Neural cell (in vitro differentiated cells): ENCODE data around the gene PDHA1. TPM values are rescaled to one million over a fixed set of nuclear protein-coding genes. Genes with fewer than 3 reads are reported as not detected.

Experiments
- H2AFZ ChIP-seq: fragments of 200-600, 300-800 bp; sonication (generic), shearing (Covaris generic); 2 replicates; pipeline ENCODE4 v1.6.0; 2014; ENCODE audit warnings: low read depth, mild to moderate bottlenecking, antibody characterized with exemption, low read length, moderate library complexity
- H3F3A ChIP-seq: fragments of 200-600 bp; shearing (Covaris generic); 2 replicates; pipeline ENCODE4 v1.6.1; 2016; ENCODE audit warnings: mild to moderate bottlenecking, moderate library complexity, mixed read lengths, antibody characterized with exemption, low read length; ENCODE audit not compliant: insufficient read depth, poor library complexity, severe bottlenecking
- H3K27ac ChIP-seq: fragments of 200-600, 300-800 bp; sonication (generic), shearing (Covaris generic); 2 replicates; pipeline ENCODE4 v1.5.1; 2014; ENCODE audit warnings: mild to moderate bottlenecking, low read length, moderate library complexity
- H3K27me3 ChIP-seq: fragments of 300-800, 200-600 bp; sonication (generic), shearing (Covaris generic); 2 replicates; pipeline ENCODE4 v1.6.0; 2014; ENCODE audit warnings: mild to moderate bottlenecking, low read depth, low read length, moderate library complexity; ENCODE audit not compliant: insufficient read depth
- H3K36me3 ChIP-seq: fragments of 300-800, 200-600 bp; sonication (generic), shearing (Covaris generic); 2 replicates; pipeline ENCODE4 v1.5.1; 2014; ENCODE audit warnings: mild to moderate bottlenecking, antibody characterized with exemption, low read length, moderate library complexity; ENCODE audit not compliant: insufficient read depth
- H3K4me2 ChIP-seq: fragments of 300-800, 200-600 bp; sonication (generic), shearing (Covaris generic); 2 replicates; pipeline ENCODE4 v1.6.0; 2014; ENCODE audit warnings: mild to moderate bottlenecking, low read length
- H3K4me3 ChIP-seq: fragments of 300-800, 200-600 bp; sonication (generic), shearing (Covaris generic); 2 replicates; pipeline ENCODE4 v1.5.1; 2014; ENCODE audit warnings: mild to moderate bottlenecking, low read length, moderate library complexity
- H3K79me2 ChIP-seq: fragments of 200-600 bp; shearing (Covaris generic); replicated peaks from 2 replicates; pipeline ENCODE4 v1.6.0; 2014; ENCODE audit warnings: mild to moderate bottlenecking, low read length, moderate library complexity; ENCODE audit not compliant: insufficient read depth
- H3K9ac ChIP-seq: fragments of 300-800, 200-600 bp; sonication (generic), shearing (Covaris generic); 2 replicates; pipeline ENCODE4 v1.6.1; 2016; ENCODE audit warnings: mild to moderate bottlenecking, low read length, mixed read lengths
- H3K9me2 ChIP-seq: fragments of 200-600 bp; shearing (Covaris generic); 2 replicates; pipeline ENCODE4 v1.6.1; 2016; ENCODE audit warnings: mild to moderate bottlenecking, low read length, mixed read lengths; ENCODE audit not compliant: insufficient read depth
- H3K9me3 ChIP-seq: fragments of 200-600, 300-800 bp; sonication (generic), shearing (Covaris generic); 2 replicates; pipeline ENCODE4 v1.6.1; 2016; ENCODE audit warnings: mild to moderate bottlenecking, mixed run types, low read length, moderate library complexity, mixed read lengths
- H4K20me1 ChIP-seq: fragments of 200-600 bp; shearing (Covaris generic); 2 replicates; pipeline ENCODE4 v1.6.1; 2016; ENCODE audit warnings: mild to moderate bottlenecking, mixed run types; ENCODE audit not compliant: insufficient read depth
- CTCF ChIP-seq: fragments of 450-650 bp; IDR thresholded peaks from 2 replicates; pipeline ENCODE4 v1.5.1; 2014; ENCODE audit warnings: antibody characterized with exemption, mild to moderate bottlenecking, moderate library complexity; ENCODE audit not compliant: poor library complexity, severe bottlenecking
- EP300 ChIP-seq: fragments of 450-650 bp; conservative IDR thresholded peaks from 2 replicates; pipeline ENCODE4 v1.6.1; 2014; ENCODE audit warnings: antibody characterized with exemption, mild to moderate bottlenecking, moderate library complexity; ENCODE audit not compliant: poor library complexity, severe bottlenecking
- EZH2 ChIP-seq: fragments of 200-600, 300-800 bp; shearing (Covaris generic), sonication (generic); IDR thresholded peaks from 2 replicates; pipeline ENCODE4 v1.6.1; 2014; ENCODE audit warnings: antibody characterized with exemption, low read length, borderline replicate concordance, mild to moderate bottlenecking; ENCODE audit not compliant: insufficient read depth, poor library complexity, severe bottlenecking
- MXI1 ChIP-seq: fragments of 450-650 bp; conservative IDR thresholded peaks from 2 replicates; pipeline ENCODE4 v1.6.1; 2014; ENCODE audit warnings: antibody characterized with exemption, mild to moderate bottlenecking; ENCODE audit not compliant: poor library complexity, severe bottlenecking
- POLR2AphosphoS5 ChIP-seq: IDR thresholded peaks from 2 replicates; pipeline ENCODE4 v1.6.1; 2012
- RAD21 ChIP-seq: fragments of 450-650 bp; conservative IDR thresholded peaks from 2 replicates; pipeline ENCODE4 v1.6.1; 2014; ENCODE audit warnings: antibody characterized with exemption, mild to moderate bottlenecking, moderate library complexity
- REST ChIP-seq: IDR thresholded peaks from 2 replicates; pipeline ENCODE4 v1.6.1; 2012; ENCODE audit warnings: borderline replicate concordance
- SMC3 ChIP-seq: fragments of 450-650 bp; conservative IDR thresholded peaks from 2 replicates; pipeline ENCODE4 v1.6.1; 2014; ENCODE audit warnings: antibody characterized with exemption, mild to moderate bottlenecking, moderate library complexity; ENCODE audit not compliant: poor library complexity
- TAF1 ChIP-seq: IDR thresholded peaks from 2 replicates; pipeline ENCODE4 v1.6.1; 2012; ENCODE audit warnings: low read depth
- polyA plus RNA-seq: library from polyadenylated mRNA; depleted of rRNA; stranded (reverse); fragments of >200 nt; gene quantifications from 2 replicates; pipeline ENCODE4 v1.2.3, GENCODE V29; 2014

The PDHA1 gene
- polyA plus RNA-seq, 1 donor from 2014 or later = 224 TPM

GRCh38 chrX:19358521-19358920 is 14.8 kb downstream of the PDHA1 start:
- Histone ChIP-seq H4K20me1 (no peaks in the 10 kb centered on the region), H3K27me3 (no peaks in the 10 kb centered on the region), H3K36me3 (no peaks in the 10 kb centered on the region), H3K4me3 (no peak overlapping the region), H3F3A (no peaks in the 10 kb centered on the region), H3K9ac (no peak overlapping the region), H3K4me2 (no peak overlapping the region), H3K9me2 (no peaks in the 10 kb centered on the region), H3K79me2 (no peaks in the 10 kb centered on the region), H2AFZ (no peak overlapping the region), H3K27ac (no peak overlapping the region), H3K9me3 (no peaks in the 10 kb centered on the region)
- TF ChIP-seq CTCF = no peak
- no peak for TF ChIP-seq REST
- TF ChIP-seq RAD21 = no peak
- no peak for TF ChIP-seq MXI1
- no peak for TF ChIP-seq EP300
- TF ChIP-seq POLR2AphosphoS5 = no peak
- no peak for TF ChIP-seq TAF1

- Histone ChIP-seq H3K4me3 (no peak overlapping the region), H4K20me1 (no peaks in the 10 kb centered on the region), H2AFZ (no peak overlapping the region), H3K9me2 (no peaks in the 10 kb centered on the region), H3K9ac (no peak overlapping the region), H3K27me3 (no peaks in the 10 kb centered on the region), H3K4me2 (no peak overlapping the region), H3K9me3 (no peaks in the 10 kb centered on the region), H3K36me3 (no peaks in the 10 kb centered on the region), H3K27ac (no peak overlapping the region), H3F3A (no peaks in the 10 kb centered on the region), H3K79me2 (no peaks in the 10 kb centered on the region)
- TF ChIP-seq RAD21 (no peak), SMC3 (no peak), REST (no peak), MXI1 (no peak), CTCF (no peak), TAF1 (no peak), POLR2AphosphoS5 (no peak), EZH2 (no peak), EP300 (no peak)
Measured at GRCh38 chrX:19360903-19361302, 17.2 kb downstream of the PDHA1 start.
